Measurements from ENCODE around the gene RCAN2.

DNA sequence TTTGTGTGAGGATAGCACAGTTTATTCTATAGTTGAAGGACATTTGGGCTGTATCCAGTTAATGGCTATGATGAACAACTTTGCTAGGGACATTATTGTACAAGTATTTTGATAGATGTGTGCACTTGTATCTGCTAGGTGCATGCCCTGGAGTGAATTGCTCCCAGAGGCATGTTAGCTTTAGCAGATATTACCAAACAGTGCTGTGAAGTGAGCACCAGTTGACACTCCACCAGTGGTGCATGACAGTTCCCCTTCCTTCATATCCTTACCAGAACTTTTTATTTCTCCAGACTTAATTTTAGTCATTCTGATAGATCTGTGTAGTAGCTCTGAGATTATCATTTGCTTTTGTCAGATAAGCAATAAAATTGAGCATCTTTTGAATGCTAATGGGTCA, 271.6 kb downstream of the RCAN2 start:
- TF ChIP-seq POLR2A (IDR thresholded peaks at IDR 0.05): no peak
- no peak for TF ChIP-seq CTCF (IDR thresholded peaks at IDR 0.05)
- no peak for TF ChIP-seq EP300 (IDR thresholded peaks at IDR 0.05)
